ENCODE measurements around the gene PPCDC. TPM values are rescaled to one million over a fixed set of nuclear protein-coding genes. Genes with fewer than 3 reads are reported as not detected.
A peak's percentile ranks its signal among the peaks of the same experiment; 100 is the strongest.

The PPCDC gene
- total RNA-seq, 3 donors from 2014 or later = 12.4 to 18.9 (median 18.2) TPM

GRCh38 chr15:75051191-75051608, 27.8 kb downstream of the PPCDC start:
- ATAC-seq (no peak), DNase-seq (no peak)
- Histone ChIP-seq H3K4me1 (ENCODE audit: low read depth) (peaks cover 17% of the 10 kb centered on the region), H3K4me3 (no peak overlapping the region), H3K36me3 (ENCODE audit: low read depth) (no peaks in the 10 kb centered on the region), H3K9me3 (no peaks in the 10 kb centered on the region)
- intact Hi-C loops (cut with DNase I, micrococcal nuclease) = no loop called here
- no peak for TF ChIP-seq CTCF (IDR thresholded peaks at IDR 0.05)

- no peak for DNase-seq
- no peak for TF ChIP-seq CTCF (IDR thresholded peaks at IDR 0.05)
Observed at GRCh38 chr15:75051711-75052110, 28.3 kb downstream of the PPCDC start.

DNA sequence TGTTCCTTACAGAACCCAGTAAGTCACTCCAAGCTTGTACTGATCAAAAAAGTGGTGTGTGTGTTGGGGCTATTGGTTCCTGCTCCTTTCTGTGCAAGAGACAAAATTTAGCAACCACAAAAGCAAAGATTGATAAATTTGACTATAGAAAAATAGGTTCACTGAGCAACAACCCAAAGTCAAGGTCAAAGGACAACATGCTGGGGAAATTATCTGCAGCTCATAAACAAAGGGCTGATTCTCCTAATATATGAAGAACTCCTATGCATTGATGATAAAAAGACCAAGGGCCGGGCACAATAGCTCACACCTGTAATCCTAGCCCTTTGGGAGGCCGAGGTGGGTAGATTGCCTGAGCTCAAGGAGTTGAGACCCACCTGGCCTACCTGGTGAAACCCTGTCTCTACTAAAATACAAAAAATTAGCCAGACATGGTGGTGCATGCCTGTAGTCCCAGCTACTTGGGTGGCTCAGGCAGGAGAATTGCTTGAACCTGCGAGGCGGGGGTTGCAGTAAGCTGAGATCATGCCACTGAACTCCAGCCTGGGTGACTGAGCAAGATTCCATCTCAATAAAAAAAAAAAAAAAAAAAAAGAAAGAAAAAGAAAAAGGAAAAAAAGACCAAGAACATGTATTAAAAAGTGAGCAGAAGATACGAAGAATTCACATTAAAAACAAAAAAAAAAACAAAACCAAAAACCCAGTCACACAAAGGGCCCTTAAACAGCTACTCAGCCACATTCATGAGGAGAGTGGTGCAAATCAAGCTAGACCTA, 29.8 kb downstream of the PPCDC start:
- Histone ChIP-seq H3K36me3 (ENCODE audit: low read depth) (no peaks in the 10 kb centered on the region), H3K4me1 (ENCODE audit: low read depth) (no peaks in the 10 kb centered on the region), H3K9me3 (no peaks in the 10 kb centered on the region), H3K4me3 (no peak overlapping the region)
- DNase-seq (no peak), ATAC-seq (no peak)
- intact Hi-C loops (cut with DNase I, micrococcal nuclease) = no loop called here
- no peak for TF ChIP-seq CTCF (IDR thresholded peaks at IDR 0.05)

More at GRCh38 chr15:75051711-75052110, 28.3 kb downstream of the PPCDC start:
- no peaks in the 10 kb centered on the region for H3K9me3 ChIP-seq
- H3K4me3 ChIP-seq = no peak overlapping the region
- peaks cover 12% of the 10 kb centered on the region for H3K4me1 ChIP-seq (ENCODE audit: low read depth)
- H3K36me3 ChIP-seq (ENCODE audit: low read depth) = no peaks in the 10 kb centered on the region
- intact Hi-C loops (cut with DNase I, micrococcal nuclease) = no loop called here
- no peak for ATAC-seq

DNA sequence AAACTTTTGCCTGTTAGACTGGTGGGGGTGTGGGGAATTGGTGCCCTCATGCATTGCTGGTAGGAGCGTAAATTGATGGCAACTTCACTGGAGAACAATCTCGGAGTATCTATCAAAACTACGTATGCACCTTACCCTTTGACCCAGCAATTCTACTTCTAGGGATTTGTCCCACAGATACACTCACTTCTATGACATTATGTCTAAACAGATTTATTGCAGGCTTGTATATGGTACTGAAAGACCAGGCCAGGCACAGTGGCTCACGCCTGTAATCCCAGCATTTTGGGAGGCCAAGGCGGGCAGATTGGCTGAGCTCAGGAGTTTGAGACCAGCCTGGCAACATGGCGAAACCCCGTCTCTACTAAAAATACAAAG, 30.3 kb downstream of the PPCDC start:
- no peak overlapping the region for H3K4me3 ChIP-seq
- intact Hi-C loops (cut with DNase I, micrococcal nuclease) = no loop called here
- DNase-seq = no peak
- TF ChIP-seq CTCF (IDR thresholded peaks at IDR 0.05) = no peak
- H3K4me1 ChIP-seq (ENCODE audit: low read depth) = no peaks in the 10 kb centered on the region
- H3K36me3 ChIP-seq (ENCODE audit: low read depth) = no peaks in the 10 kb centered on the region
- peak; percentile 47 for ATAC-seq
- H3K9me3 ChIP-seq = no peaks in the 10 kb centered on the region

- no peaks in the 10 kb centered on the region for H3K36me3 ChIP-seq (ENCODE audit: low read depth)
- no peaks in the 10 kb centered on the region for H3K9me3 ChIP-seq
- DNase-seq (no peak), ATAC-seq (peak; percentile 93)
- no peaks in the 10 kb centered on the region for H3K4me1 ChIP-seq (ENCODE audit: low read depth)
- intact Hi-C loops (cut with DNase I, micrococcal nuclease) = no loop called here
- no peak for TF ChIP-seq CTCF (IDR thresholded peaks at IDR 0.05)
- no peak overlapping the region for H3K4me3 ChIP-seq
Observed at GRCh38 chr15:75054172-75054897, 30.9 kb downstream of the PPCDC start.

Measured in mucosa of descending colon (tissue), 3 donors.